ENCODE data around the gene FAM98B.
A peak's percentile ranks its signal among the peaks of the same experiment; 100 is the strongest.

FAM98B gene

GRCh38 chr15:38496151-38496550 lies 42.2 kb downstream of the FAM98B start:
- DNase-seq (ENCODE audit: insufficient read length, low spot score) (no peak), FAIRE-seq (no peak)
- TF ChIP-seq POU2F2 (IDR thresholded peaks at IDR 0.05; ENCODE audit: low read depth, low read length), result no peak
- no peak for TF ChIP-seq PAX5 (IDR thresholded peaks at IDR 0.05; ENCODE audit: insufficient read depth, low read length, severe bottlenecking)
- no peak for TF ChIP-seq POLR2AphosphoS5 (IDR thresholded peaks at IDR 0.05; ENCODE audit: low read depth, low read length)
- TF ChIP-seq POLR2A (IDR thresholded peaks at IDR 0.05; ENCODE audit: low read depth, low read length), result no peak
- TF ChIP-seq TAF1 (IDR thresholded peaks at IDR 0.05; ENCODE audit: low read depth, low read length), result no peak
- no peak for TF ChIP-seq SPI1 (IDR thresholded peaks at IDR 0.05; ENCODE audit: low read depth, low read length)

- FAIRE-seq (no peak), DNase-seq (ENCODE audit: insufficient read length, low spot score) (no peak)
- TF ChIP-seq TAF1 (IDR thresholded peaks at IDR 0.05; ENCODE audit: low read depth, low read length) (no peak), PAX5 (IDR thresholded peaks at IDR 0.05; ENCODE audit: insufficient read depth, low read length, severe bottlenecking) (no peak), POLR2AphosphoS5 (IDR thresholded peaks at IDR 0.05; ENCODE audit: low read depth, low read length) (0 out of 2 replicates have a peak, but pooled peaks have one; percentile 19), POU2F2 (IDR thresholded peaks at IDR 0.05; ENCODE audit: low read depth, low read length) (no peak), SPI1 (IDR thresholded peaks at IDR 0.05; ENCODE audit: low read depth, low read length) (no peak), POLR2A (IDR thresholded peaks at IDR 0.05; ENCODE audit: low read depth, low read length) (peak; percentile 40; the same call in 1 of the 2 replicates)
Measured at GRCh38 chr15:38499651-38500050, 45.7 kb downstream of the FAM98B start.

GRCh38 chr15:38503496-38503895 lies 49.6 kb downstream of the FAM98B start:
- DNase-seq (ENCODE audit: insufficient read length, low spot score) (no peak), FAIRE-seq (no peak)
- no peak for TF ChIP-seq TAF1 (IDR thresholded peaks at IDR 0.05; ENCODE audit: low read depth, low read length)
- no peak for TF ChIP-seq POLR2AphosphoS5 (IDR thresholded peaks at IDR 0.05; ENCODE audit: low read depth, low read length)
- TF ChIP-seq SPI1 (IDR thresholded peaks at IDR 0.05; ENCODE audit: low read depth, low read length), result no peak
- TF ChIP-seq PAX5 (IDR thresholded peaks at IDR 0.05; ENCODE audit: insufficient read depth, low read length, severe bottlenecking), result no peak
- TF ChIP-seq POLR2A (IDR thresholded peaks at IDR 0.05; ENCODE audit: low read depth, low read length), result no peak
- no peak for TF ChIP-seq POU2F2 (IDR thresholded peaks at IDR 0.05; ENCODE audit: low read depth, low read length)

GRCh38 chr15:38504680-38505467 lies 50.9 kb downstream of the FAM98B start:
- no peak for TF ChIP-seq SPI1 (IDR thresholded peaks at IDR 0.05; ENCODE audit: low read depth, low read length)
- TF ChIP-seq POU2F2 (IDR thresholded peaks at IDR 0.05; ENCODE audit: low read depth, low read length), result no peak
- TF ChIP-seq TAF1 (IDR thresholded peaks at IDR 0.05; ENCODE audit: low read depth, low read length), result no peak
- no peak for TF ChIP-seq POLR2A (IDR thresholded peaks at IDR 0.05; ENCODE audit: low read depth, low read length)
- FAIRE-seq, result no peak
- DNase-seq (ENCODE audit: insufficient read length, low spot score), result no peak

- DNase-seq (ENCODE audit: insufficient read length, low spot score), result no peak
- FAIRE-seq, result no peak
Measured at GRCh38 chr15:38506997-38507396, 53.1 kb downstream of the FAM98B start.

GRCh38 chr15:38507570-38507969 lies 53.6 kb downstream of the FAM98B start:
- DNase-seq (ENCODE audit: insufficient read length, low spot score) (no peak), FAIRE-seq (no peak)
- TF ChIP-seq POLR2AphosphoS5 (IDR thresholded peaks at IDR 0.05; ENCODE audit: low read depth, low read length) (no peak), TAF1 (IDR thresholded peaks at IDR 0.05; ENCODE audit: low read depth, low read length) (no peak), SPI1 (IDR thresholded peaks at IDR 0.05; ENCODE audit: low read depth, low read length) (no peak), POU2F2 (IDR thresholded peaks at IDR 0.05; ENCODE audit: low read depth, low read length) (no peak), POLR2A (IDR thresholded peaks at IDR 0.05; ENCODE audit: low read depth, low read length) (no peak), PAX5 (IDR thresholded peaks at IDR 0.05; ENCODE audit: insufficient read depth, low read length, severe bottlenecking) (no peak)

More at GRCh38 chr15:38506997-38507396, 53.1 kb downstream of the FAM98B start:
- no peak for TF ChIP-seq POLR2AphosphoS5 (IDR thresholded peaks at IDR 0.05; ENCODE audit: low read depth, low read length)
- no peak for TF ChIP-seq POU2F2 (IDR thresholded peaks at IDR 0.05; ENCODE audit: low read depth, low read length)
- TF ChIP-seq SPI1 (IDR thresholded peaks at IDR 0.05; ENCODE audit: low read depth, low read length), result no peak
- TF ChIP-seq PAX5 (IDR thresholded peaks at IDR 0.05; ENCODE audit: insufficient read depth, low read length, severe bottlenecking), result no peak
- TF ChIP-seq POLR2A (IDR thresholded peaks at IDR 0.05; ENCODE audit: low read depth, low read length), result no peak
- TF ChIP-seq TAF1 (IDR thresholded peaks at IDR 0.05; ENCODE audit: low read depth, low read length), result no peak

GRCh38 chr15:38508647-38509046 lies 54.7 kb downstream of the FAM98B start:
- TF ChIP-seq TAF1 (IDR thresholded peaks at IDR 0.05; ENCODE audit: low read depth, low read length), result no peak
- TF ChIP-seq SPI1 (IDR thresholded peaks at IDR 0.05; ENCODE audit: low read depth, low read length), result peak; percentile 27; the same call in 1 of the 2 replicates
- TF ChIP-seq POLR2AphosphoS5 (IDR thresholded peaks at IDR 0.05; ENCODE audit: low read depth, low read length), result no peak
- TF ChIP-seq PAX5 (IDR thresholded peaks at IDR 0.05; ENCODE audit: insufficient read depth, low read length, severe bottlenecking), result no peak
- FAIRE-seq (peak; percentile 40), DNase-seq (ENCODE audit: insufficient read length, low spot score) (no peak)

- no peak for TF ChIP-seq POLR2A (IDR thresholded peaks at IDR 0.05; ENCODE audit: low read depth, low read length)
- TF ChIP-seq SPI1 (IDR thresholded peaks at IDR 0.05; ENCODE audit: low read depth, low read length), result no peak
- TF ChIP-seq PAX5 (IDR thresholded peaks at IDR 0.05; ENCODE audit: insufficient read depth, low read length, severe bottlenecking), result no peak
- no peak for TF ChIP-seq POU2F2 (IDR thresholded peaks at IDR 0.05; ENCODE audit: low read depth, low read length)
- no peak for TF ChIP-seq POLR2AphosphoS5 (IDR thresholded peaks at IDR 0.05; ENCODE audit: low read depth, low read length)
- no peak for TF ChIP-seq TAF1 (IDR thresholded peaks at IDR 0.05; ENCODE audit: low read depth, low read length)
- DNase-seq (ENCODE audit: insufficient read length, low spot score) (no peak), FAIRE-seq (peak; percentile 58)
Measured at GRCh38 chr15:38509152-38509551, 55.2 kb downstream of the FAM98B start.

GRCh38 chr15:38512901-38513300 lies 59.0 kb downstream of the FAM98B start:
- DNase-seq (ENCODE audit: insufficient read length, low spot score) (no peak), FAIRE-seq (no peak)
- TF ChIP-seq TAF1 (IDR thresholded peaks at IDR 0.05; ENCODE audit: low read depth, low read length) (no peak), SPI1 (IDR thresholded peaks at IDR 0.05; ENCODE audit: low read depth, low read length) (no peak), POU2F2 (IDR thresholded peaks at IDR 0.05; ENCODE audit: low read depth, low read length) (no peak), POLR2A (IDR thresholded peaks at IDR 0.05; ENCODE audit: low read depth, low read length) (no peak), POLR2AphosphoS5 (IDR thresholded peaks at IDR 0.05; ENCODE audit: low read depth, low read length) (no peak), PAX5 (IDR thresholded peaks at IDR 0.05; ENCODE audit: insufficient read depth, low read length, severe bottlenecking) (no peak)

Measured in GM12891 (cell line).